Rectal smooth muscle tissue (tissue), 1 donor: Measurements from ENCODE around the gene CACUL1.
"Not testable (repeated sequence)": the region's sequence is repeated elsewhere in the genome, so short reads cannot be mapped to it uniquely, and the experiment has no call there.

ENCODE experiments used
- H3K27ac ChIP-seq: one replicate; pipeline ENCODE4 v1.7.0; 2013; ENCODE audit warnings: low read depth, low read length, inconsistent platforms
- H3K27me3 ChIP-seq: one replicate; pipeline ENCODE4 v1.7.0; 2013; ENCODE audit warnings: low read length; ENCODE audit not compliant: control insufficient read depth, insufficient read depth
- H3K36me3 ChIP-seq: one replicate; pipeline ENCODE4 v1.7.0; 2013; ENCODE audit warnings: low read length; ENCODE audit not compliant: control insufficient read depth, insufficient read depth
- H3K4me1 ChIP-seq: one replicate; pipeline ENCODE4 v1.7.0; 2013; ENCODE audit warnings: low read length; ENCODE audit not compliant: control insufficient read depth, insufficient read depth
- H3K4me3 ChIP-seq: one replicate; pipeline ENCODE4 v1.7.0; 2013; ENCODE audit warnings: low read length
- H3K9ac ChIP-seq: one replicate; pipeline ENCODE4 v1.7.0; 2013; ENCODE audit warnings: low read length

The CACUL1 gene

DNA sequence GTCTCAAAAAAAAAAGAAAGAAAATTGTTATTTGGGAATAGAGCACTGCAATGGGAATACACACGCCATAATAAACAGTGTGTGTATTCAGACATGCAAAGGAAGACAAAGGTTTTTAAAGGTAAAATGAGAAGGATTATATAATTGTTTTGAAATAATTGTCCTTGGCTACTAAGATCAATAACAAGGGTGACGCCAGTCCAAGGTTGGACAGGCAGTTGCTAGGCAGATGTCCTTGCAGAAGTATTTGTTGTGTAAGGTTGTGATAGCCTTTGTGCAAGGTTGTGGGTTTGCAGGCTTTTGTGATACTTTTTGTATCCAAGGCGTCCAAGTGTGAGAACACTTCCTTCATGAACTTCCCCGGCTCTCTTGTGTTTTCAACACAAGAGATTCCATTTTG is 87.0 kb downstream of the CACUL1 start:
- Histone ChIP-seq H3K36me3 (no peaks in the 10 kb centered on the region), H3K4me1 (peaks cover 5% of the 10 kb centered on the region), H3K9ac (no peak overlapping the region), H3K4me3 (no peak overlapping the region), H3K27me3 (peaks cover 3% of the 10 kb centered on the region), H3K27ac (no peak overlapping the region)

- Histone ChIP-seq H3K36me3 (no peaks in the 10 kb centered on the region), H3K4me3 (no peak overlapping the region), H3K4me1 (peaks cover 5% of the 10 kb centered on the region), H3K27ac (no peak overlapping the region), H3K9ac (no peak overlapping the region), H3K27me3 (peaks cover 3% of the 10 kb centered on the region)
These were observed 88.4 kb downstream of the CACUL1 start for GRCh38 chr10:118666350-118666749.

GRCh38 chr10:118664321-118664720 is 90.4 kb downstream of the CACUL1 start:
- H3K4me1 ChIP-seq = no peaks in the 10 kb centered on the region
- H3K27ac ChIP-seq = no peak overlapping the region
- no peaks in the 10 kb centered on the region for H3K36me3 ChIP-seq
- H3K4me3 ChIP-seq = no peak overlapping the region
- H3K27me3 ChIP-seq = peaks cover 3% of the 10 kb centered on the region
- no peak overlapping the region for H3K9ac ChIP-seq

- no peaks in the 10 kb centered on the region for H3K36me3 ChIP-seq
- no peak overlapping the region for H3K27ac ChIP-seq
- no peaks in the 10 kb centered on the region for H3K4me1 ChIP-seq
- H3K4me3 ChIP-seq = no peak overlapping the region
- no peak overlapping the region for H3K9ac ChIP-seq
- peaks cover 3% of the 10 kb centered on the region for H3K27me3 ChIP-seq
These were observed 91.6 kb downstream of the CACUL1 start for GRCh38 chr10:118663176-118663575.

DNA sequence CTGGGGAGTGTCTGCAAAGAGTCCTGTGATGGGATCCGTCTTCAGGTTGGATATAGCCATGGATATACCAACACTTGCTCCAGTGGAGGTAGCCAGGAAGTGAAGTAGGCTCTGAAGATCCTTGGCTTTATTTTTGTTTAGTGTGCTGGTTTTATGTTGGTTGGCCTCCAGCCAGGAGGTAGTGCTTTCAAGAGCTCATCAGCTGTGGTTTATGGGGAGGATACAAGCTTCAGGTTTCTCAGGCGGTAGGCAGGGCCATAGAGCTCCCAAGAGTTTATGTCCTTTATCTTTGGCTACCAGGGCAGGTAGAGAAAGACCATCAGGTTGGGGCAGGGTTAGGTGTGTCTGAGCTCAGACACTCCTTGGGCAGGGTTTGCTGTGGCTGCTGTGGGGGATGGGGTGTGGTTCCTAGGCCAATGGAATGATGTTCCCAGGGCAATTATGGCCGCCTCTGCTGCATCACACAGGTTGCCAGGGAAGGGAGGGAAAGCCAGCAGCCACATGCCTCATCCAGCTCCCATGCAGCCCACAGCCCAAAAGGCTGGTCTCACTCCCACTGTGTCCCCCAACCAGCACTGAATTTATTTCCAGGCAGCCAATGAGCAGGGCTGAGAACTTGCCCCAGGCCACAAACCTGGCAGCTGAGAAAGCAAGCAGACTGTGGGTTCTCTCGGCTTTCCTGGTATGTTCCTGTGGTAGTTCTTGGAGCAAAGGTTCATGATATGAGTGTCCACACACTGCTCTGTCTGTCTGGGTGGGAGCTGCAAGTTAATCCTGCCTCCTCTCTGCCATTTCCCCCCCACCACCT is 92.3 kb downstream of the CACUL1 start:
- Histone ChIP-seq H3K9ac (no peak overlapping the region), H3K4me3 (no peak overlapping the region), H3K36me3 (no peaks in the 10 kb centered on the region), H3K27me3 (peaks cover 3% of the 10 kb centered on the region), H3K4me1 (no peaks in the 10 kb centered on the region), H3K27ac (no peak overlapping the region)

DNA sequence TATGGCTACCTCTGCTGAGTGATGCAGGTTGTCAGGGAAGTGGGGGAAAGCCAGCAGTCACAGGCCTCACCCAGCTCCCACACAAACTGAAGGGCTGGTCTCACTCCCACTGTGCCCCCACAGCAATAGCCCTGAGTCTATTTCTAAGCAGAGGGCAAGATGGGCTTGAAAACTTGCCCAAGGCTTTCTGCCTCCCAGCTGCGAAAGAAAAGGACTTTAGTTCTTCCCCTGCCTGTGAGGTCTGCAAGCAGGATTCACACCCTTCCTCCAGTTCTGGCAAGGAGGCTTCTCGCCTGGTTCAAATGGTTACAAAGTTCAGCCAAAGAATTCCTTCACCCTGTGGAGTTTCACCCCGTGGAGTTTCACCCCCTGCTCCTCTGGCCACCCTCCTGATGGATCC is 96.0 kb downstream of the CACUL1 start:
- Histone ChIP-seq H3K27ac (no peak overlapping the region), H3K4me1 (no peaks in the 10 kb centered on the region), H3K9ac (no peak overlapping the region), H3K36me3 (no peaks in the 10 kb centered on the region), H3K27me3 (no peaks in the 10 kb centered on the region), H3K4me3 (no peak overlapping the region)

DNA sequence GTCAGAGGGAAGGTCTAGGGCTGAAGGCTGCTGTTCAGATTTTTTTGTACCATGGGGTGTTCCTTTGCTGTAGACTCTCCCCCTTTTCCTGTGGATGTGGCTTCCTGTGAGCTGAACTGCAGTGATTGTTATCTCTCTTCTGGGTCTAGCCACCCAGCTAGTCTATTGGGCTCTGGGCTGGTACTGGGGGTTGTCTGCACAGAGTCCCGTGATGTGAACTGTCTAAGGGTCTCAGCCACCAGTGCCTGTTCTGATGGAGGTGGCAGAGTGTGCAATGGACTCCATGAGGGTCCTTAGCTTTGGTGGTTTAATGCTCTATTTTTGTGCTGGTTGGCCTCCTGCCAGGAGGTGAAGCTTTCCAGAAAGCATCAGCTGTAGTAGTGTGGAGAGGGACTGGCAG is 96.6 kb downstream of the CACUL1 start:
- H3K27ac ChIP-seq, H3K4me3 ChIP-seq, H3K36me3 ChIP-seq, H3K4me1 ChIP-seq, H3K9ac ChIP-seq, H3K27me3 ChIP-seq: not testable (repeated sequence)

DNA sequence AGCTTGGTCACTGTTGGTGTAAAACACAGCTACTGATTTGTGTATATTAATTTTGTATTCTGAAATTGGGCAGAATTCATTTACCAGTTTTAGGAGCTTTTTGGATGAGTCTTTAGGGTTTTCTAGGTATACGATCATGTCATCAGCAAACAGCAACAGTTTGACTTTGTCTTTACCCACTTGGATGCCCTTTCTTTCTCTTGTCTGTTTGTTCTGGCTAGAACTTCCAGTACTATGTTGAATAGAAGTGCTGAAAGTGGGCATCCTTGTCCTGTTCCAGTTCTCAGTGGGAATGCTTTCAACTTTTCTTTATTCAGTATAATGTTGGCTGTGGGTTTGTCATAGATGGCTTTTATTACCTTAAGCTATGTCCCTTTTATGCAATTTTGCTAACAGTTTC is 109.5 kb downstream of the CACUL1 start:
- not testable (repeated sequence) for H3K27me3 ChIP-seq, H3K9ac ChIP-seq, H3K4me3 ChIP-seq, H3K4me1 ChIP-seq, H3K36me3 ChIP-seq, H3K27ac ChIP-seq

- Histone ChIP-seq H3K27ac (no peak overlapping the region), H3K9ac (no peak overlapping the region), H3K4me3 (no peak overlapping the region), H3K36me3 (no peaks in the 10 kb centered on the region), H3K27me3 (no peaks in the 10 kb centered on the region), H3K4me1 (no peaks in the 10 kb centered on the region)
These were observed 112.5 kb downstream of the CACUL1 start for GRCh38 chr10:118642228-118642627.

GRCh38 chr10:118638680-118639079 is 116.1 kb downstream of the CACUL1 start:
- Histone ChIP-seq H3K4me3 (no peak overlapping the region), H3K36me3 (no peaks in the 10 kb centered on the region), H3K27me3 (no peaks in the 10 kb centered on the region), H3K9ac (no peak overlapping the region), H3K4me1 (no peaks in the 10 kb centered on the region), H3K27ac (no peak overlapping the region)

DNA sequence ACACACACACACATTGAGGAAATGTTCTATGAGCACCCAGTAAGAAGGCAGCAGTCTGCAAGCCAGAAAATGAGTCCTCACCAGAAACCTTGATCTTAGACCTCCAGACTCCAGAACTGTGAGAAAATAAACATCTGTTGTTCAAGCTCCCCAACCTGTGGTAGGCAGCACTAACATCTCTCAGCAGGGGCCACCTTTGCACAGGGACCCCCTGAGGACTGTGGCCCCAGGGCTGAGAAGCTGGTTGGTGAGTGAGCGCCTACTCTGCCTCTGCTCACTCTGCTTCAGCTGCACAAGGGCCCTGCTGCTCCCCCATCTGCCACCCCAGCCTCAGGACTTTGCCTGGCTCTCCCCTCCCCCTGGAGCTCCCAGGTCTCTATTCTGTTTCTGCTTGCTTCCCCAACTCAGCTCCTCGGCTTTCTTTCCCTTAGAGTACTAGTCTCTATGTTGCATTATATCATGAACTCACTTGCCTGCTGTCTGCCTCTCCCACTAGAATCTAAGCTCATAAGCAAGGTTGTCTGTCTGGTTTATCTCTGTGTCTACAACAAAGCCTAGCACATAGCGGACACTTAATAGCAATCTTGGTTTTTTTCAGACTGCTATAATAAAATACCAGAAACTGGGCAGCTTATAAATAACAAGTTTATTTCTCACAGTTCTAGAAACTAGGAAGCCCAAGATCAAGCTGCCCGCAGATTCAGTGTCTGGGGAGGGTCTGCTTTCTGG is 118.9 kb downstream of the CACUL1 start:
- no peaks in the 10 kb centered on the region for H3K4me1 ChIP-seq
- H3K27me3 ChIP-seq = no peaks in the 10 kb centered on the region
- no peaks in the 10 kb centered on the region for H3K36me3 ChIP-seq
- H3K9ac ChIP-seq = no peak overlapping the region
- no peak overlapping the region for H3K4me3 ChIP-seq
- H3K27ac ChIP-seq = peak overlapping the region; percentile 31

DNA sequence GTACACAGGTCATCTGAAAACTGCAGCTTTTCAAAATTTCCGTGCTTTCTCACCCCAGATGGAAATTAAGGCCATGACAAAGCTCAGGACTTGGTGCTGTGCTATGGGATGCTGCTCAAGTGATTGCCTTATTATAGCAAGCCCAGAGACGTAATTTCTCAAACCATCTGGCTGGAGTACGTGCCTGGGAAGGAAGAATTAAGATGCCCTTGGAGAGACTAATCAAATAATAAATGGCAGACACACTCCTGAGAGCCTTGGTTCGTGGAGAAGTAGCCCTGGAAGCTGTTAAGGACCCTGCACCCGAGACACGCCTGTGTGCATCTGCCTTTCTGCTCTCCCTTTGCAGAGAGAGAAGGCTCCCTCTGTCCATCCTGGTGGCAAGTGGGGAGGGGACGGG is 121.0 kb downstream of the CACUL1 start:
- H3K27me3 ChIP-seq = no peaks in the 10 kb centered on the region
- H3K4me3 ChIP-seq = no peak overlapping the region

GRCh38 chr10:118629211-118629610 is 125.6 kb downstream of the CACUL1 start:
- no peak overlapping the region for H3K9ac ChIP-seq
- H3K36me3 ChIP-seq = no peaks in the 10 kb centered on the region
- H3K27me3 ChIP-seq = no peaks in the 10 kb centered on the region
- no peak overlapping the region for H3K4me3 ChIP-seq
- peaks cover 11% of the 10 kb centered on the region for H3K4me1 ChIP-seq
- peak overlapping the region; percentile 46 for H3K27ac ChIP-seq

More for the DNA sequence above, 121.0 kb downstream of the CACUL1 start:
- no peaks in the 10 kb centered on the region for H3K36me3 ChIP-seq
- H3K9ac ChIP-seq = no peak overlapping the region
- peaks cover 8% of the 10 kb centered on the region for H3K4me1 ChIP-seq
- H3K27ac ChIP-seq = no peak overlapping the region
